SK-N-SH (cell line): ENCODE results near the gene OXSR1. TPM values are rescaled to one million over a fixed set of nuclear protein-coding genes. Genes with fewer than 3 reads are reported as not detected.

Experiments used
- CTCF ChIA-PET: fragments of 300-600, 350-600 bp; formaldehyde crosslinking; extraction: SDS; loops from one replicate; lab custom pipeline; 2021; lab: Yijun Ruan, JAX
- POLR2A ChIA-PET: fragments of 350-600 bp; sonication (Branson Sonifier 250); formaldehyde crosslinking; extraction: SDS; loops from one replicate; lab custom pipeline; 2020; ENCODE audit warnings: antibody characterized with exemption, inconsistent platforms; lab: Yijun Ruan, JAX
- DNase-seq: peaks from one replicate; pipeline ENCODE4 v3.0.0; 2012
- H2AFZ ChIP-seq: fragments of 200-600 bp; sonication (generic); 2 replicates; pipeline ENCODE4 v1.8.1; 2016; ENCODE audit warnings: antibody characterized with exemption, mild to moderate bottlenecking, low read depth
- H3F3A ChIP-seq: fragments of 200-600 bp; sonication (generic); replicated peaks from 2 replicates; pipeline ENCODE3; 2016; ENCODE audit warnings: antibody characterized with exemption, mild to moderate bottlenecking; ENCODE audit not compliant: insufficient read depth
- H3K27ac ChIP-seq, 2 experiments: fragments of 200-500 bp in 1 of 2; fragments of 200-600 bp in 1 of 2; sonication (Bioruptor generic) in 1 of 2; sonication (generic), shearing (Covaris generic) in 1 of 2; 2 replicates each; pipeline versions ENCODE4 v1.5.1 to v1.6.1; 2014 to 2016; ENCODE audit warnings: low read depth in 2 of 2, inconsistent platforms in 1 of 2, low read length in 1 of 2, mild to moderate bottlenecking in 1 of 2, mixed read lengths in 1 of 2
- H3K27me3 ChIP-seq: fragments of 200-600 bp; sonication (generic), shearing (Covaris generic); 2 replicates; pipeline ENCODE4 v1.6.1; 2016; ENCODE audit warnings: mixed run types; ENCODE audit not compliant: insufficient read depth
- H3K36me3 ChIP-seq, 2 experiments: fragments of 200-500 bp in 1 of 2; fragments of 200-600 bp in 1 of 2; sonication (Bioruptor generic) in 1 of 2; sonication (generic) in 1 of 2; replicated peaks in 1 of 2; 2 replicates each; pipeline versions ENCODE3 to v1.5.1; 2014 to 2016; ENCODE audit warnings: low read length in 1 of 2, mild to moderate bottlenecking in 1 of 2; ENCODE audit not compliant: insufficient read depth in 2 of 2, control insufficient read depth in 1 of 2
- H3K4me1 ChIP-seq, 2 experiments: fragments of 200-500 bp in 1 of 2; fragments of 200-600 bp in 1 of 2; sonication (Bioruptor generic) in 1 of 2; sonication (generic), shearing (Covaris generic) in 1 of 2; 2 replicates each; pipeline versions ENCODE4 v1.5.1 to v1.6.1; 2014 to 2016; ENCODE audit warnings: low read depth in 1 of 2, low read length in 1 of 2, mixed run types in 1 of 2; ENCODE audit not compliant: insufficient read depth in 2 of 2, control insufficient read depth in 1 of 2
- H3K4me2 ChIP-seq: fragments of 200-600 bp; sonication (generic), shearing (Covaris generic); 2 replicates; pipeline ENCODE4 v1.6.1; 2017; ENCODE audit warnings: mixed run types
- H3K4me3 ChIP-seq, 2 experiments: fragments of 200-500 bp in 1 of 2; fragments of 200-600 bp in 1 of 2; sonication (Bioruptor generic) in 1 of 2; sonication (generic), shearing (Covaris generic) in 1 of 2; 2 replicates each; pipeline versions ENCODE4 v1.5.1 to v1.8.1; 2014 to 2016; ENCODE audit warnings: low read depth in 2 of 2, inconsistent platforms in 1 of 2, low read length in 1 of 2, mild to moderate bottlenecking in 1 of 2, mixed read lengths in 1 of 2, moderate library complexity in 1 of 2
- H3K79me2 ChIP-seq: fragments of 200-600 bp; sonication (generic); 2 replicates; pipeline ENCODE4 v1.8.1; 2017; ENCODE audit warnings: mild to moderate bottlenecking; ENCODE audit not compliant: insufficient read depth
- H3K9ac ChIP-seq: fragments of 200-600 bp; sonication (generic); 2 replicates; pipeline ENCODE4 v1.6.1; 2017; ENCODE audit warnings: mixed run types
- H3K9me2 ChIP-seq: fragments of 200-600 bp; sonication (generic); 2 replicates; pipeline ENCODE4 v1.6.1; 2017; ENCODE audit warnings: mixed run types
- H3K9me3 ChIP-seq: fragments of 200-600 bp; sonication (generic); 2 replicates; pipeline ENCODE4 v1.6.1; 2017; ENCODE audit warnings: mixed run types, mild to moderate bottlenecking, moderate library complexity
- H4K20me1 ChIP-seq: fragments of 200-600 bp; sonication (generic); 2 replicates; pipeline ENCODE4 v1.6.1; 2017; ENCODE audit warnings: mild to moderate bottlenecking, mixed run types; ENCODE audit not compliant: insufficient read depth
- CHD2 ChIP-seq: fragments of 150-350 bp; IDR thresholded peaks from 2 replicates; pipeline ENCODE4 v1.6.1; 2018; ENCODE audit warnings: low read length; ENCODE audit not compliant: partially characterized antibody
- EP300 ChIP-seq, 2 experiments: IDR thresholded peaks; 2 replicates each; pipeline versions ENCODE4 v1.4.0 to v1.6.1; 2012; ENCODE audit warnings: borderline replicate concordance in 1 of 2, low read depth in 1 of 2, low read length in 1 of 2
- FOSL2 ChIP-seq: IDR thresholded peaks from 2 replicates; pipeline ENCODE4 v1.4.0; 2012; ENCODE audit warnings: low read depth, mild to moderate bottlenecking, moderate library complexity, borderline replicate concordance
- FOXM1 ChIP-seq: IDR thresholded peaks from 2 replicates; pipeline ENCODE4 v1.4.0; 2012; ENCODE audit warnings: low read depth, mild to moderate bottlenecking
- JUND ChIP-seq: IDR thresholded peaks from 2 replicates; pipeline ENCODE4 v1.4.0; 2012
- MAX ChIP-seq: IDR thresholded peaks from 2 replicates; pipeline ENCODE4 v1.4.0; 2012; ENCODE audit warnings: low read depth
- MEF2A ChIP-seq: IDR thresholded peaks from 2 replicates; pipeline ENCODE4 v1.4.0; 2012; ENCODE audit warnings: low read depth, borderline replicate concordance
- MXI1 ChIP-seq: IDR thresholded peaks from 2 replicates; pipeline ENCODE4 v1.6.1; 2012; ENCODE audit warnings: mild to moderate bottlenecking, low read depth, low read length, improper control_type of control experiment
- NFIC ChIP-seq: IDR thresholded peaks from 2 replicates; pipeline ENCODE4 v1.4.0; 2012; ENCODE audit warnings: borderline replicate concordance
- NRF1 ChIP-seq: IDR thresholded peaks from 2 replicates; pipeline ENCODE4 v1.6.1; 2012; ENCODE audit warnings: low read depth, mild to moderate bottlenecking, low read length
- RAD21 ChIP-seq: IDR thresholded peaks from 2 replicates; pipeline ENCODE4 v1.6.1; 2012; ENCODE audit warnings: mild to moderate bottlenecking, low read length
- RFX5 ChIP-seq: IDR thresholded peaks from 2 replicates; pipeline ENCODE4 v1.6.1; 2012; ENCODE audit warnings: mild to moderate bottlenecking, improper control_type of control experiment, low read length
- SIN3A ChIP-seq: IDR thresholded peaks from 2 replicates; pipeline ENCODE4 v1.6.1; 2012; ENCODE audit warnings: low read depth, mild to moderate bottlenecking, low read length, moderate library complexity, borderline replicate concordance
- TAF1 ChIP-seq: IDR thresholded peaks from 2 replicates; pipeline ENCODE4 v1.6.1; 2012; ENCODE audit warnings: low read depth, mild to moderate bottlenecking, low read length, moderate library complexity, borderline replicate concordance
- TCF12 ChIP-seq: IDR thresholded peaks from 2 replicates; pipeline ENCODE4 v1.4.0; 2012
- TEAD4 ChIP-seq: IDR thresholded peaks from 2 replicates; pipeline ENCODE4 v1.4.0; 2012; ENCODE audit warnings: mild to moderate bottlenecking, borderline replicate concordance; ENCODE audit not compliant: insufficient read depth
- USF2 ChIP-seq: fragments of 150-350 bp; IDR thresholded peaks from 2 replicates; pipeline ENCODE4 v1.6.1; 2017; ENCODE audit warnings: antibody characterized with exemption, low read length, low read depth, borderline replicate concordance
- YY1 ChIP-seq: IDR thresholded peaks from 2 replicates; pipeline ENCODE4 v1.4.0; 2012; ENCODE audit warnings: low read depth, mild to moderate bottlenecking
- WGBS: methylation state at CpG from one replicate; pipeline ENCODE4 v1.1.6; 2017; ENCODE audit warnings: low lambda C conversion rate; 5-methylcytosine and 5-hydroxymethylcytosine counted together
- polyA plus RNA-seq, 3 experiments: library from polyadenylated mRNA; depleted of rRNA; stranded (reverse); fragments of >200 nt; gene quantifications; 2 replicates each; pipeline ENCODE4 v1.2.3, GENCODE V29; 2012
- TF ChIP-seq, protein P1 (sequence below): fragments of 200-600 bp; sonication (generic); IDR thresholded peaks from 2 replicates; pipeline ENCODE4 v1.6.1; 2017; ENCODE audit warnings: antibody characterized with exemption, mild to moderate bottlenecking, moderate library complexity
- TF ChIP-seq, protein P2 (sequence below): IDR thresholded peaks from 2 replicates; pipeline ENCODE4 v1.4.0; 2012; ENCODE audit warnings: low read depth, borderline replicate concordance
- TF ChIP-seq, protein P3 (sequence below): IDR thresholded peaks from 2 replicates; pipeline ENCODE4; 2012

The OXSR1 gene
- polyA plus RNA-seq, 1 of the 3 experiments (the other 2 are of a cell fraction) = 22.3 TPM

DNA sequence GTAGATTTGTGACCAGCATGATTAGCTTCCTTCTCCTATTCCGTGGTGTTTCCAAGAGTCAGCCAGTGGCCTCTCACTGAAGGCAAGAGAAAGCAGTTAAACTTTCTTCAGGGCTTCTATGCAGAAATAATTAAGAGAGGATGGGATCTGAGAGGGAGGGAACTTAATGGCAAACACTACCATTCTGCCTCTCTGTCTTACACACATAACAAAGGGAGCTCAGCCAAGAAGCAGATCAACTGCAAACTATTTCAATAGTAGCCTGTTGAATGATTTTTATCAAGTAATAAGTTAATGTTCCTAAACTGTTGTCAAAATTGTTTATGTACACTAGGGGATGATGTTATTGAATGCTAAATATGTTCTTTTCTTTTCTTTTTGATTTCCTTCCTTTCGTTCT lies 11.8 kb downstream of the OXSR1 start:
- CTCF ChIA-PET = interaction anchor here (1.1 kb wide), 1 partner anchor 11 kb away, joined by 3 read pairs; no protein-coding TSS in a partner anchor
- TF ChIP-seq CHD2 (no peak), TAF1 (no peak), MAX (no peak), TEAD4 (no peak)
- TF ChIP-seq, all 33 proteins: peak for 0
- no peaks in the 10 kb centered on the region for H3K9me3 ChIP-seq
- peaks cover 2 to 18% of the 10 kb centered on the region in 2 experiments; a peak in 2 of 4 replicates for H3K4me1 ChIP-seq
- H3K4me2 ChIP-seq = no peak overlapping the region
- no peak overlapping the region for H3K4me3 ChIP-seq
- no peak overlapping the region for H3K27ac ChIP-seq
- no peak overlapping the region for H2AFZ ChIP-seq
- peaks cover 0 to 12% of the 10 kb centered on the region in 2 experiments for H3K36me3 ChIP-seq
- DNase-seq = no peak
- H4K20me1 ChIP-seq = peaks cover 77% of the 10 kb centered on the region
- 92% methylated on average over 2 of the region's 2 CpGs for WGBS
- H3F3A ChIP-seq = peaks cover 26% of the 10 kb centered on the region
- no peaks in the 10 kb centered on the region for H3K9me2 ChIP-seq
- H3K79me2 ChIP-seq = peaks cover 96% of the 10 kb centered on the region
- H3K9ac ChIP-seq = no peak overlapping the region
- H3K27me3 ChIP-seq = no peaks in the 10 kb centered on the region
- POLR2A ChIA-PET = interaction anchor here (0.7 kb wide), 1 partner anchor 172 kb away, joined by 3 read pairs; no protein-coding TSS in a partner anchor

GRCh38 chr3:38186781-38187180 lies 21.4 kb downstream of the OXSR1 start:
- Histone ChIP-seq H3K9ac (no peak overlapping the region), H3K4me2 (no peak overlapping the region), H2AFZ (no peak overlapping the region), H4K20me1 (peaks cover 11% of the 10 kb centered on the region), H3K4me1 (peaks cover 0 to 2% of the 10 kb centered on the region in 2 experiments; a peak in 1 of 4 replicates), H3K4me3 (no peak overlapping the region), H3K9me3 (no peaks in the 10 kb centered on the region), H3K36me3 (peaks cover 47 to 50% of the 10 kb centered on the region in 2 experiments), H3K27me3 (no peaks in the 10 kb centered on the region), H3K27ac (no peak overlapping the region), H3K79me2 (peaks cover 53% of the 10 kb centered on the region), H3K9me2 (no peaks in the 10 kb centered on the region), H3F3A (peaks cover 11% of the 10 kb centered on the region)
- POLR2A ChIA-PET = no interaction called here
- TF ChIP-seq, protein P1, sequence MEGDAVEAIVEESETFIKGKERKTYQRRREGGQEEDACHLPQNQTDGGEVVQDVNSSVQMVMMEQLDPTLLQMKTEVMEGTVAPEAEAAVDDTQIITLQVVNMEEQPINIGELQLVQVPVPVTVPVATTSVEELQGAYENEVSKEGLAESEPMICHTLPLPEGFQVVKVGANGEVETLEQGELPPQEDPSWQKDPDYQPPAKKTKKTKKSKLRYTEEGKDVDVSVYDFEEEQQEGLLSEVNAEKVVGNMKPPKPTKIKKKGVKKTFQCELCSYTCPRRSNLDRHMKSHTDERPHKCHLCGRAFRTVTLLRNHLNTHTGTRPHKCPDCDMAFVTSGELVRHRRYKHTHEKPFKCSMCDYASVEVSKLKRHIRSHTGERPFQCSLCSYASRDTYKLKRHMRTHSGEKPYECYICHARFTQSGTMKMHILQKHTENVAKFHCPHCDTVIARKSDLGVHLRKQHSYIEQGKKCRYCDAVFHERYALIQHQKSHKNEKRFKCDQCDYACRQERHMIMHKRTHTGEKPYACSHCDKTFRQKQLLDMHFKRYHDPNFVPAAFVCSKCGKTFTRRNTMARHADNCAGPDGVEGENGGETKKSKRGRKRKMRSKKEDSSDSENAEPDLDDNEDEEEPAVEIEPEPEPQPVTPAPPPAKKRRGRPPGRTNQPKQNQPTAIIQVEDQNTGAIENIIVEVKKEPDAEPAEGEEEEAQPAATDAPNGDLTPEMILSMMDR = no peak
- TF ChIP-seq, protein P2, sequence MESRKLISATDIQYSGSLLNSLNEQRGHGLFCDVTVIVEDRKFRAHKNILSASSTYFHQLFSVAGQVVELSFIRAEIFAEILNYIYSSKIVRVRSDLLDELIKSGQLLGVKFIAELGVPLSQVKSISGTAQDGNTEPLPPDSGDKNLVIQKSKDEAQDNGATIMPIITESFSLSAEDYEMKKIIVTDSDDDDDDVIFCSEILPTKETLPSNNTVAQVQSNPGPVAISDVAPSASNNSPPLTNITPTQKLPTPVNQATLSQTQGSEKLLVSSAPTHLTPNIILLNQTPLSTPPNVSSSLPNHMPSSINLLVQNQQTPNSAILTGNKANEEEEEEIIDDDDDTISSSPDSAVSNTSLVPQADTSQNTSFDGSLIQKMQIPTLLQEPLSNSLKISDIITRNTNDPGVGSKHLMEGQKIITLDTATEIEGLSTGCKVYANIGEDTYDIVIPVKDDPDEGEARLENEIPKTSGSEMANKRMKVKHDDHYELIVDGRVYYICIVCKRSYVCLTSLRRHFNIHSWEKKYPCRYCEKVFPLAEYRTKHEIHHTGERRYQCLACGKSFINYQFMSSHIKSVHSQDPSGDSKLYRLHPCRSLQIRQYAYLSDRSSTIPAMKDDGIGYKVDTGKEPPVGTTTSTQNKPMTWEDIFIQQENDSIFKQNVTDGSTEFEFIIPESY = no peak
- TF ChIP-seq FOSL2 (no peak), SIN3A (no peak), YY1 (no peak), FOXM1 (no peak), RAD21 (no peak), MEF2A (no peak), NFIC (no peak), USF2 (no peak), TCF12 (no peak), EP300 (IDR thresholded peaks at IDR 0.05; ENCODE audit: borderline replicate concordance in 1 of 2, low read depth in 1 of 2, low read length in 1 of 2) (no peak), RFX5 (no peak), JUND (no peak), MXI1 (no peak), NRF1 (no peak)
- TF ChIP-seq, protein P3, sequence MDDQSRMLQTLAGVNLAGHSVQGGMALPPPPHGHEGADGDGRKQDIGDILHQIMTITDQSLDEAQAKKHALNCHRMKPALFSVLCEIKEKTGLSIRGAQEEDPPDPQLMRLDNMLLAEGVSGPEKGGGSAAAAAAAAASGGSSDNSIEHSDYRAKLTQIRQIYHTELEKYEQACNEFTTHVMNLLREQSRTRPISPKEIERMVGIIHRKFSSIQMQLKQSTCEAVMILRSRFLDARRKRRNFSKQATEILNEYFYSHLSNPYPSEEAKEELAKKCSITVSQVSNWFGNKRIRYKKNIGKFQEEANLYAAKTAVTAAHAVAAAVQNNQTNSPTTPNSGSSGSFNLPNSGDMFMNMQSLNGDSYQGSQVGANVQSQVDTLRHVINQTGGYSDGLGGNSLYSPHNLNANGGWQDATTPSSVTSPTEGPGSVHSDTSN = no peak
- 100% methylated on average over 1 of the region's 1 CpG for WGBS
- no peak for DNase-seq
- CTCF ChIA-PET = no interaction called here
